CD14-positive monocyte (primary cell): Measurements from ENCODE around the gene LIN28A. TPM values are rescaled to one million over a fixed set of nuclear protein-coding genes. Genes with fewer than 3 reads are reported as not detected.

Source experiments
- DNase-seq, 3 donors: peaks; one replicate each; pipeline ENCODE4 v3.0.0-alpha.2; 2011 to 2022
- H2AFZ ChIP-seq: 2 replicates; pipeline ENCODE4 v1.6.0; 2012; ENCODE audit warnings: mild to moderate bottlenecking, low read depth, low read length, inconsistent platforms; ENCODE audit not compliant: insufficient read depth, poor library complexity, severe bottlenecking
- H3K27ac ChIP-seq, 2 donors: 1 replicate in 1 of 2; 2 replicates in 1 of 2; pipeline ENCODE4 v1.5.1; 2012 to 2013; ENCODE audit warnings: low read length in 2 of 2, control low read depth in 1 of 2, inconsistent platforms in 1 of 2, low read depth in 1 of 2, mild to moderate bottlenecking in 1 of 2
- H3K27me3 ChIP-seq, 2 donors: one replicate each; pipeline versions ENCODE4 v1.6.0 to v1.6.1; 2011 to 2013; ENCODE audit warnings: low read length in 2 of 2; ENCODE audit not compliant: control insufficient read depth in 2 of 2, insufficient read depth in 2 of 2
- H3K36me3 ChIP-seq, 2 donors: replicated peaks in 1 of 2; 1 replicate in 1 of 2; 2 replicates in 1 of 2; pipeline versions ENCODE4 v1.5.1 to v1.6.1; 2012 to 2013; ENCODE audit warnings: low read length in 2 of 2, control low read depth in 1 of 2, inconsistent platforms in 1 of 2, mild to moderate bottlenecking in 1 of 2; ENCODE audit not compliant: insufficient read depth in 2 of 2, control insufficient read depth in 1 of 2
- H3K4me1 ChIP-seq, 2 donors: 1 replicate in 1 of 2; 2 replicates in 1 of 2; pipeline versions ENCODE4 v1.5.1 to v1.6.1; 2012 to 2013; ENCODE audit warnings: low read length in 2 of 2, control low read depth in 1 of 2, inconsistent platforms in 1 of 2, mild to moderate bottlenecking in 1 of 2, moderate library complexity in 1 of 2; ENCODE audit not compliant: insufficient read depth in 2 of 2, control insufficient read depth in 1 of 2
- H3K4me2 ChIP-seq: replicated peaks from 2 replicates; pipeline ENCODE3; 2012; ENCODE audit warnings: low read length, moderate library complexity, mild to moderate bottlenecking; ENCODE audit not compliant: poor library complexity, severe bottlenecking; ENCODE audit errors: extremely low read depth
- H3K4me3 ChIP-seq, 3 experiments: fragments of 200-600 bp in 1 of 3; sonication (generic) in 1 of 3; replicated peaks in 1 of 3; 1 replicate in 2 of 3; 2 replicates in 1 of 3; pipeline ENCODE4 v1.5.1; 2011 to 2013; ENCODE audit warnings: low read length in 3 of 3, mild to moderate bottlenecking in 3 of 3, control low read depth in 2 of 3, low read depth in 2 of 3, inconsistent platforms in 1 of 3, moderate library complexity in 1 of 3
- H3K79me2 ChIP-seq: 2 replicates; pipeline ENCODE4 v1.6.0; 2012; ENCODE audit warnings: mild to moderate bottlenecking, control low read depth, inconsistent platforms, low read length, moderate library complexity; ENCODE audit not compliant: insufficient read depth
- H3K9ac ChIP-seq: 2 replicates; pipeline ENCODE4 v1.6.0; 2017; ENCODE audit warnings: low read length, mild to moderate bottlenecking; ENCODE audit not compliant: insufficient read depth, poor library complexity, severe bottlenecking
- H3K9me3 ChIP-seq, 2 donors: replicated peaks in 1 of 2; 1 replicate in 1 of 2; 2 replicates in 1 of 2; pipeline versions ENCODE4 v1.5.1 to v1.6.1; 2012 to 2013; ENCODE audit warnings: low read length in 2 of 2, control low read depth in 1 of 2; ENCODE audit not compliant: control insufficient read depth in 1 of 2, insufficient read depth in 1 of 2
- H4K20me1 ChIP-seq: 2 replicates; pipeline ENCODE4 v1.6.0; 2012; ENCODE audit warnings: mild to moderate bottlenecking, low read length, control low read depth, moderate library complexity; ENCODE audit not compliant: insufficient read depth
- H3K27ac Mint-ChIP-seq, 7 donors: one replicate each; pipeline ENCODE4 v1.8.0; 2020; ENCODE audit warnings: mild to moderate bottlenecking in 7 of 7, mixed read lengths in 7 of 7, moderate library complexity in 6 of 7, inconsistent platforms in 2 of 7
- H3K27me3 Mint-ChIP-seq, 3 donors: one replicate each; pipeline ENCODE4 v1.8.0; 2021 to 2022; ENCODE audit warnings: low read depth in 3 of 3, mild to moderate bottlenecking in 3 of 3, mixed read lengths in 3 of 3, moderate library complexity in 3 of 3, inconsistent platforms in 1 of 3
- H3K36me3 Mint-ChIP-seq, 2 donors: one replicate each; pipeline ENCODE4 v1.8.0; 2020; ENCODE audit warnings: mixed read lengths in 2 of 2, inconsistent platforms in 1 of 2, mild to moderate bottlenecking in 1 of 2
- H3K4me1 Mint-ChIP-seq: one replicate; pipeline ENCODE4 v1.8.0; 2020; ENCODE audit warnings: mild to moderate bottlenecking, mixed read lengths
- H3K4me3 Mint-ChIP-seq, 2 donors: one replicate each; pipeline ENCODE4 v1.8.0; 2020; ENCODE audit warnings: mild to moderate bottlenecking in 2 of 2, mixed read lengths in 2 of 2, moderate library complexity in 1 of 2
- H3K9me3 Mint-ChIP-seq, 7 donors: one replicate each; pipeline ENCODE4 v1.8.0; 2020 to 2022; ENCODE audit warnings: mixed read lengths in 7 of 7, mild to moderate bottlenecking in 6 of 7, moderate library complexity in 6 of 7, inconsistent platforms in 2 of 7
- CTCF ChIP-seq: fragments of 200-600 bp; IDR thresholded peaks from one replicate; pipeline ENCODE4 v1.8.0; 2022; ENCODE audit warnings: antibody characterized with exemption, mild to moderate bottlenecking
- WGBS: methylation state at CpG from one replicate; pipeline ENCODE4 v1.1.5; 2013; ENCODE audit warnings: missing lambda C conversion rate; ENCODE audit not compliant: insufficient coverage; 5-methylcytosine and 5-hydroxymethylcytosine counted together
- intact Hi-C, 2 donors: fragments of 100-400 bp; cut with micrococcal nuclease; formaldehyde crosslinking; loops; one replicate each; pipeline versions ENCODE4 v1.15.0 to v1.15.1; 2023
- polyA plus RNA-seq, 3 donors: library from polyadenylated mRNA; depleted of rRNA in 1 of 3; unstranded in 2 of 3; stranded (reverse) in 1 of 3; fragments of 300-500 nt in 2 of 3; fragments of >200 nt in 1 of 3; fragmentation: Illumina TruSeq in 2 of 3; gene quantifications; 1 replicate in 2 of 3; 2 replicates in 1 of 3; pipeline ENCODE4 v1.2.3, GENCODE V29; 2012 to 2021

Gene LIN28A
- polyA plus RNA-seq, 3 donors = not detected

GRCh38 chr1:26418865-26419349 is 8.3 kb downstream of the LIN28A start:
- H3K4me3 Mint-ChIP-seq = no peak overlapping the region
- peaks cover 21 to 52% (median 41%) of the 10 kb centered on the region in 3 donors for H3K27me3 Mint-ChIP-seq
- WGBS = 50% methylated on average over 2 of the region's 5 CpGs
- peaks cover 19 to 26% of the 10 kb centered on the region in 2 donors for H3K27me3 ChIP-seq
- intact Hi-C loops = loop anchor here in 1 of 2 donors (5.0 kb wide), 2 partner anchors 312 to 382 kb away; no protein-coding TSS in a partner anchor
- no peaks in the 10 kb centered on the region for H4K20me1 ChIP-seq
- no peaks in the 10 kb centered on the region for H3K36me3 Mint-ChIP-seq
- H3K79me2 ChIP-seq = no peaks in the 10 kb centered on the region
- no peak overlapping the region for H3K9ac ChIP-seq
- no peak overlapping the region for H3K27ac ChIP-seq
- no peak overlapping the region for H3K27ac Mint-ChIP-seq
- H3K4me1 ChIP-seq = no peaks in the 10 kb centered on the region
- no peaks in the 10 kb centered on the region for H3K4me1 Mint-ChIP-seq
- no peaks in the 10 kb centered on the region for H3K36me3 ChIP-seq
- H2AFZ ChIP-seq = no peak overlapping the region
- H3K4me2 ChIP-seq = no peak overlapping the region
- no peak for DNase-seq
- H3K9me3 Mint-ChIP-seq = peaks cover 0 to 2% (median 0%) of the 10 kb centered on the region in 7 donors
- no peaks in the 10 kb centered on the region for H3K9me3 ChIP-seq
- TF ChIP-seq CTCF = no peak
- no peak overlapping the region for H3K4me3 ChIP-seq

- H3K4me1 Mint-ChIP-seq = no peaks in the 10 kb centered on the region
Observed at GRCh38 chr1:26419494-26419893, 8.9 kb downstream of the LIN28A start.

More at GRCh38 chr1:26419494-26419893, 8.9 kb downstream of the LIN28A start:
- H3K36me3 ChIP-seq = no peaks in the 10 kb centered on the region
- DNase-seq = no peak
- peaks cover 18 to 47% (median 36%) of the 10 kb centered on the region in 3 donors for H3K27me3 Mint-ChIP-seq
- no peak overlapping the region for H2AFZ ChIP-seq
- H3K4me3 Mint-ChIP-seq = no peak overlapping the region
- H3K27ac Mint-ChIP-seq = no peak overlapping the region
- no peaks in the 10 kb centered on the region for H3K36me3 Mint-ChIP-seq
- peaks cover 14 to 20% of the 10 kb centered on the region in 2 donors for H3K27me3 ChIP-seq
- H3K9me3 ChIP-seq = no peaks in the 10 kb centered on the region
- H3K4me2 ChIP-seq = no peak overlapping the region
- no CpG with 5 or more reads among the region's 2 CpGs for WGBS
- H4K20me1 ChIP-seq = no peaks in the 10 kb centered on the region
- H3K9ac ChIP-seq = no peak overlapping the region
- TF ChIP-seq CTCF = no peak
- H3K9me3 Mint-ChIP-seq = no peaks in the 10 kb centered on the region
- no peak overlapping the region for H3K27ac ChIP-seq
- intact Hi-C loops = loop anchor here in 1 of 2 donors (5.0 kb wide), 2 partner anchors 312 to 382 kb away; no protein-coding TSS in a partner anchor
- H3K4me1 ChIP-seq = no peaks in the 10 kb centered on the region
- H3K4me3 ChIP-seq = no peak overlapping the region
- H3K79me2 ChIP-seq = no peaks in the 10 kb centered on the region
